HL-60/S4 (cell line): ENCODE results near the gene DNAI1.

Experiments used
- in situ Hi-C: fragments of 300-500 bp; cut with MboI; formaldehyde crosslinking; loops from 2 replicates; pipeline ENCODE4 v1.14.3; 2022; ENCODE audit warnings: low sequenced_read_pairs

The DNAI1 gene

DNA sequence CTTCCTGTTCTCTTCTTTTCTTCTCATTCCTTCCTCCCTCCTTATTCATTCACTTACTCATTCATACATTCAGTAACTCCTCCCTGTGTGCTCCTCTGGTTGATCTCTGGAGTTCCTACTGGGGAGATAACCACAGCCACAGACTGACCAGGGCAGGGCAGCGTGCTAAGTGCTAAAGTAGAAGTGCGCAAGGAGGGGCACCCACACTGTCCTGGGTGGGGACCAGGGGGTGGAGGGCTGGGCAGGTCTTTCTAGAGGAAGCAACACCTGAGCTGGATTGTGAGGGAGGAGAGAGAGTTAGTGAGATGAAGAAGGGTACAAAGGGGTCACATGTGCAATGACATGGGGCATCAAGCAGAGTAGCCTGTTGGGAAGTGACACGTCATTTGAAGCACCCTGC lies 50.3 kb downstream of the DNAI1 start:
- in situ Hi-C loops, result loop anchor here (10.0 kb wide), 1 partner anchor 84 kb away; no protein-coding TSS in a partner anchor

DNA sequence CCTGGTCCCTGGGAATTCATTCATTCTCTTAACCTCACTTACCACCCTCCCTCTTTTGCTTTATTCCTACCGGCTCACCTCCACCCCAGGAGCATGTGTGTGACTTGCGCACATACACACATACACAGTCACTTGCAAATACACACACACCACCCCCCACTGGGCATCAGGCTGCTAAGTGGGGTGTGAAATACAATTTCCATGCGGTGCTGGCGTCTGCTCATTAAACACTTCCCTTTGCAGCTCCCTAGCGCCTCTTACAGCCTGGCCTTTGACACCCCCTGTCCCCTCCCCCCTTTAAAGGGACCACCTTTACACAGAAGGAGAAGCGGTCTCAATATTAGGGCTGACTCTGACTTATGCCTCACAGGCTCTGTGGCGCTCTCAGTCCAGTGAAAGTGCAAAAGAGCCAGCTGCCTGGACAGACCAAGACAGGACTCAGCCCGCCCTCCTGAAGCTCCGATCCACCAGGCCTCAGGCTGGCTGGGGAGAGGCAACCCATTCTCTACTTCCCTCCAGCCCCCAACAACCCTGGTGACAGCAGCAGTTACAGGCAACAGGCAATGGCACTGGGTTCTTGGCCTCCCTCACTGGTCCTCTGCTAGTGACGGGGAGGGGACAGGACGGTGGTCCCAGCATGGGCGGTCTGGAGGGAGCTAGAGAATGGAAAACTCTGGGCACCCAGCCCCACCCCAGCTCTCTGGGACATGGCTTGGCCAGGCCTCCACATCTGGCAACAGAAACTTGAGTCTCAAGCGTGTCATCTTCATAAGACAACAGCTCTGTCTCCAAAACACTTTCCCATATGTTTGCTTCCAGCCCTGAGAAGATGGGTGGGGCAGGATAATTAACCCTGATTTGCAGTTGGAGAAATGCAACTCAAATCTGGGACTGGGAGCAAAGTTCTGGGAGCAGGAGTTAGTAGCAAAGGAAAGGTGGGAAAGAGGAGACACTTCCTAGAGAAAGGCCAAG lies 52.2 kb downstream of the DNAI1 start:
- in situ Hi-C loops, result no loop called here

DNA sequence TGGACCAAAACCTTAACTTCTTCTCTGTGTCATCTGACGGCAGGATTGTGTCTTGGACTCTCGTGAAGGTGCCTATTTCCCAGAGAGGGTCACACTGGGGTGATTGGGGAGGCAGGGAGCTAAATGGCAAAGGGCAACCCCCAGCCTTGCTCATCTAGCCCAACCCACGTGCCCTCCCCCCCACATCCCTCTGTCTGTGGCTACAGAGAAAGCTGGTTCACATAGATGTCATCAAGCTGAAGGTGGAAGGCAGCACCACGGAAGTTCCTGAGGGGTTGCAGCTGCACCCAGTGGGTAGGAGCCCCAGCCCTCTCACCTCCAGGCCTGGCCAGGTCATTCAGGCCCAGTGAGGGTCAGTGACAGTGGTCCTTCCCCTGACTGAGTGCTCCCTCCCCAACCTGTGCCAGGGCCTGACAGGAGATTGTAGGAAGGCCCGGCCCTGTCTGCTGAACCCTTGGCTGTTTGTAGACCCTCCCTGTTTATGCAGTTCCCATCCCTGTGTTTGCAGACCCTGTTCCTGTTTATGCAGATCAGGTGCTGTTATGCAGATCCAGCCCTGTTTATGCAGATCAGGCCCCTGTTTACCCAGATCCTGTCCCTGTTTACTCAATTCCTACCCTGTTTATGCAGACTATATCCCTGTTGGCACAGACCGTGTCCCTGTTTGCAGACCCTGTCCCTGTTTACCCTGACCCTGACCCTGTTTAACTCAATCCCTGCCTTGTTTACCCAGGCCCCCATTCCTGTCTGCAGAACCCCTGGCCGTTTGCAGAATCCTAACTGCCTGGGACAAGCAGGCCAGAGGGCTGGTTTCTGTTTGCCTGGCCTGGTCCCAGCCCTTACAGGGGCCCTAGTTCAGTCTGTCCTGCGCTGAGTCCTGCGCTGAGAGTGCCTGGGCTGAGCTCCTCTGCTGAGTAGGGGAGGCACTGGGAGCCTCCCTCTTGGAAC lies 53.8 kb downstream of the DNAI1 start:
- in situ Hi-C loops, result no loop called here

DNA sequence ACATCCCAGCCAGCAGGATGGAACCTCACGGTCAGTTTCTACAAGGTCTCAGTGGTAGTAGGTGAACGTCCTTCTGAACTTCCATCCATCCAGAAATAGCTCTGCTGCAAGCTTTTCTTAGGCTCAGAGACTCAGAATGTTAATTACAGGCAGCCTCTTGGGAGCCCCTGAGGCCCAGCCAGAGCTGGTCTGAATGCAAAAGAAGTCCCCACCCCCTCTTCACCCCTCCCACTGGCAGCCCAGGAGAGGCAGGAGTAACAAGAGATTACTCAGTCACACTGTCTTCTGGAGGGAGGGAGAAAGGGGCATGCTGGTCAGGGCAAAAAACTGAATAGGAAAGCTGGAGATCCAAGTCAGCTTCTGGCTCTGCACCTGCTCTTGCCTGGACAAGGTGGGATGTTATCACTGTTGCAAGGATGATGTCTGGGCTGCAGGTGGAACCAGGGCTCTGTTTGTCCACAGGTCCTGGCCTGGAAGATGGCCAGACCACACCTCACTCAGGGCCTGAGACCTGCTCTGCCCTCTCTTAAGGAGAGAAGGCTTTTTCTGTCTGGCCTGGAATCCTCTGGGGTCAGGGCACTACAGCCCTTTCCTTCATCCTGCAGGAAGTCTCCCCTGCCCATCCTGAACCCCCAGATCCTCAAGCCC lies 55.1 kb downstream of the DNAI1 start:
- in situ Hi-C loops, result no loop called here

DNA sequence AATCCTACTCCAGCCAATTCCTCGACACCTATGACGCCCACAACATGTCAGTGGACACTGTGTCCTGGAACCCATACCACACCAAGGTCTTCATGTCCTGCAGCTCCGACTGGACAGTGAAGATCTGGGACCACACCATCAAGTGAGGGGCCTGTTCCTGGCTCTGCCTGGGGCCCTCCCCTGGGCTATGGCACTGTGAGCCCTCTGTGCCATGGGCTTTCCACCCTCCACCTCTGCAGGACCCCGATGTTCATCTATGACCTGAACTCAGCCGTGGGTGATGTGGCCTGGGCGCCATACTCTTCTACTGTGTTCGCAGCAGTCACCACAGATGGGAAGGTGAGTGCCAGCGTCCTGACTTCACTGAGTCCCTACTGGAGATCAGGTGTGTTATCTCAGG lies 55.8 kb downstream of the DNAI1 start:
- in situ Hi-C loops, result no loop called here

- in situ Hi-C loops, result no loop called here
Measured at GRCh38 chr9:34514816-34515215, 56.2 kb downstream of the DNAI1 start.

DNA sequence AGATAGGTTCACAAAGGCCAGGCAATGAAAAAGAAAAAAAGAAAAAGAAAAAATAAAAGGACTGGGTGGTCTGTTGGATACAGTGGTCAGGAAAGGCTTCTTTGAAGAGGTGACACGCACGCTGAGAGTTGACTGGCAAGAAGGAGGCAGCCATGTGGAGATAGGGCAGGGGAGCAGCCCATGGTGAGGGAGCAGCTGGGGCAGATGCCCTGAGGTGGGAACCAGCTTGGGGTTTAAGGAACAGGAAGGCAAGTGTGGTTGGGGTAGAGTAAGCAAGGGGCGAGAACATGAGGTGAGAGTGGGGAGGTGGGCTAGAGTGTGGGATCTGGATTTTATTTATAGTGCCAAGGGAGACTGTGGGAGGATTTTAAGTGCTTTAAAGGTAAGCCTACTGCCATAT lies 57.4 kb downstream of the DNAI1 start:
- in situ Hi-C loops, result no loop called here

DNA sequence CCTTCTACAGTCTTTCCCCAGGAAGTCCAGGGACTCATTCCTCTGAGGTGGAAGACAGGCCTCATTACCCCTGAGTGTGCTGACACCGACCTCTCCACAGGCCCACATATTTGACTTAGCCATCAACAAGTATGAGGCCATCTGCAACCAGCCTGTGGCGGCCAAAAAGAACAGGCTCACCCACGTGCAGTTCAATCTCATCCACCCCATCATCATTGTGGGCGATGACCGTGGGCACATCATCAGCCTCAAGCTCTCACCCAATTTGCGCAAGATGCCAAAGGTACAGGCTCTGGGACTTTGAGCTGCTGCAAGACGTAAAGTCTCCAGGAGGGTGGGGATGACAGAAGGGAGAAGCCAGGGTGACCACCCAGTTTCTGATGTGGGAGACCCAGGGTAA lies 58.6 kb downstream of the DNAI1 start:
- in situ Hi-C loops, result no loop called here

GRCh38 chr9:34518110-34518616 lies 59.6 kb downstream of the DNAI1 start:
- in situ Hi-C loops, result no loop called here

- in situ Hi-C loops, result no loop called here
Measured at GRCh38 chr9:34518896-34519295, 60.3 kb downstream of the DNAI1 start.

- in situ Hi-C loops, result no loop called here
Measured at GRCh38 chr9:34519321-34520020, 60.9 kb downstream of the DNAI1 start.

GRCh38 chr9:34520096-34520495 lies 61.5 kb downstream of the DNAI1 start:
- in situ Hi-C loops, result no loop called here

GRCh38 chr9:34520505-34521385 lies 62.1 kb downstream of the DNAI1 start:
- in situ Hi-C loops, result no loop called here

DNA sequence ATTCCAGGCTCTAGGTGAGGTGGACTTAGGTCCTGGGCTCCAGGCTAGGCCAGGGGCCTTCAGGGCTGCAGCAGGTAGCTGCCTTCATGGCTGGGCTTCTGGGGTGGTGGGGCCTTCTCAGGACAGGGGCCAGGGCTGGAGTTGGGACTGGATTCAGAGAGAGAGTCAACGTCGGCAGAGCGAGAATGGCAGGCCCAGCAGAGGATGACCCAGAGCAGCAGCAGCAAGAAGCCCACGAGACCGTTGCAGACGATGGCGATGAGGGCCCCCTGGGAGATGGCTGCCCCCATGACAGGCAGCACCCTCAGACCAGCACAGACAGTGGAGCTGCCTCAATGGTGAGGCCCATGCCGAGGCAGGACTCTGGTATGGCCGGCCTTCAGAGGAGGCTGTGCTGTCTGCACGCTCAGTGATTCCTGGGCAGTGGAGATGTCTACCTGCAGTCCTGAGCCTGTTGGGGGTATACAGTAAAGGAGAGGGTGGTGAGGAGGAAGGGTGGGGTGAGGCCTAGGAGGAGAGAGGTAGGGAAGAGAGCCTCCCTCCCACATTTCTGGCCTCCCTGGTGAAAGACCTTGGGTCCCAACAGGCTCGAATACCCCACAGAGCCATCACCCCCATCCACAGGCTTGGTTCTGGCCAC lies 62.9 kb downstream of the DNAI1 start:
- in situ Hi-C loops, result no loop called here

GRCh38 chr9:34522091-34522887 lies 63.7 kb downstream of the DNAI1 start:
- in situ Hi-C loops, result no loop called here

DNA sequence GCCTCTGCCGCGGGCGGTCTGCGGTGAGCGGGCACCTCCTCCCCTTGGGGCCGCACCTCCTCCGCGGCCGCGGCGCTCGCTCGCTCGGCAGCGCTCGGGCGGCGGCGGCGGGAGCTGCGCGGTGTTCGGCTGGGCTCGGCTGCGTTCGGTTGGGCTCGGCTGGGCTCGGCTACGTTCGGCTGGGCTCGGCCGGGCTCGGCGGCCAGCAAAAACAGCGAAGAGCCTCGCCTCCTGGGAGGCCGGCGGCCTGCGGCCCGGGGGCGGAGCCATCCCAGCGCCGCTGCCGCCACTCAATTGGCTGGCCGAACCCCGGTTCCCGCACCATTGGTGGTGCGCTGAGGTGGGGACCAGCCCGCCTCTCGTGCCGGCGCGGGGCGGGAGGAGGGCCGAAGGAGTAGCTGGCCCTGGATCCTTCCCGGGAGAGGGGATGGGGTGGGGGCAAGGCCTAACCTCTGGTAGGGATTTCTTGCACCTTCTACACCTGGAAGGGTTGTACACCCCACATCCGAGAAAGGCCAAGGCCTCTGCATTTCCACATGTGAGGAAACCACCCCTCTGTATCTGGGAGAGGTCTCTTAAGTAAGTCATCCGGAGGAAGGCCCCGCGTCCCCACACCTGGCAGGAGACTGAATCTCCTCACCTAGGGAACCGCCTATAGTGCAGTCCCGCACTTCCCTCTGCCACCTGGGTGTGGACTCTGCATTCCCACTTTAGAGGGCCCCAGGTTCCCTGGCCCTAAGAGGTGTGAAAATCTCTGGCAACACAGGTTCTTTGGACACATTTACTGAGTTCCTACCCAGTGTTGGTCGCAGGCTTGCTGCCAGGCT lies 64.6 kb downstream of the DNAI1 start, which contains the start of gene ENHO:
Gene ENHO, minus strand, starts transcription at position 20 of the 827 bp plus-strand sequence. CDS start 1,295 bp downstream, outside the sequence.
- in situ Hi-C loops, result no loop called here

GRCh38 chr9:34524349-34524748 lies 65.7 kb downstream of the DNAI1 start:
- in situ Hi-C loops, result no loop called here
